ENCODE data around the gene KLRC1.
"Not testable (repeated sequence)": the region's sequence is repeated elsewhere in the genome, so short reads cannot be mapped to it uniquely, and the experiment has no call there.

The KLRC1 gene

DNA sequence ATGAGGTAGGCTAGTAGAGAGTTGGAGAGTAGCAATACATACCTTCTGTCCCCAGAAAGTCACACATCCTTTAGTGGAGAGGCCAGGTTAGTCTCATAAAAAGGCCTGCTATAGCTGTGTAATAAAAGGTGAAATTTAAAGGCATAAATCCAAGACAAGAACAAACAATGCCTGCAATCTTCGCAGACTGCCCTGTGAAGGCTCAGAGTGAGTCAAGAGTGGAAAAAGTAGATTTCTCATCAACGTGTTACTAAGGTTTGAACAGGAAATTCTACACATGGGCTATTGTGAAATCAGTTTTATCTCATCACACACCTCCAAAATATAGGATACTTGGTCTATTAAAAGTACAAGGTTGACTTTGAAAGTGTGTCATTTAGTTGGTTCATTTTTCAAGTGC, at the start of gene KLRC1:
Gene KLRC1 (minus strand): TSS at position 222 of the 400 bp plus-strand sequence. CDS start 2,221 bp downstream, outside the sequence.
- no peak for FAIRE-seq
- peak; percentile 26 for DNase-seq (ENCODE audit: low spot score)

DNA sequence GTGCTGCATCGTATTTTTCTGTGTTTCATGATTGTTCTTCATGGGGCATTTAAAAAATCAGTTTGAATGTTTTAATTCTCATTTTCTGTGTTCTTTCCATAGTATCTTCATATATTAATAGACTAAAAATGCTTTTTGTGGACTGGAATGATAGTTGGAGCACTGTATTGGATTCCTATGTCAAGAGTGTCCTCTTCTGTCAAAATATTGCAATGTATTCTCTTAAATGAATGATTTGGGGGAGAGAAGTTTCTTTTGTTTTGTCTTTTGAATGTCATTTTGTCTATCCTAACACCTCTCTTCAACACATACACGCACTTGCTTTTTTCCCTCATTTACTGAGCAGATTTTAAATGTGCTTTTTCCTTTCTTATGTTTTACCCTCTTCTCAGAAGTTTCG, 47.9 kb upstream of the KLRC1 start:
- DNase-seq (ENCODE audit: low spot score) (peak; percentile 35), FAIRE-seq (no peak)

DNA sequence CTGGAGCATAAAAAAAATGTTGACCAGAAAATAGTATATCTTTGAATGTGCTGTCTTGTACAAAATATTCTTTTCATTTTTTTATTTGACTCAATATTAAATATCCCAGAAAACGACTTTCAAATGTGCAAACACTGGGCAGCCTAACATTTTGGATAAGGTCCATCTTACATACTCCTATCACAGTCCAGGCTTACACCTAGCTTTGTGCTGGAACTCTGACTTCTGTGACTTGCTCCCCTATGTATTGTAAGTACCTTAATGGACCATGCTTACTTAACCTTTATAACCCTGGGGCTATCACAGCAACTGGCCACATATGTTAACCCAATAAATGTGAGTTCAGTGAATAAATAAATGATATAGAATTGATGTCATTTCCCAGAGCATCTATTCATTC, 44.9 kb upstream of the KLRC1 start:
- FAIRE-seq (no peak), DNase-seq (ENCODE audit: low spot score) (no peak)

DNA sequence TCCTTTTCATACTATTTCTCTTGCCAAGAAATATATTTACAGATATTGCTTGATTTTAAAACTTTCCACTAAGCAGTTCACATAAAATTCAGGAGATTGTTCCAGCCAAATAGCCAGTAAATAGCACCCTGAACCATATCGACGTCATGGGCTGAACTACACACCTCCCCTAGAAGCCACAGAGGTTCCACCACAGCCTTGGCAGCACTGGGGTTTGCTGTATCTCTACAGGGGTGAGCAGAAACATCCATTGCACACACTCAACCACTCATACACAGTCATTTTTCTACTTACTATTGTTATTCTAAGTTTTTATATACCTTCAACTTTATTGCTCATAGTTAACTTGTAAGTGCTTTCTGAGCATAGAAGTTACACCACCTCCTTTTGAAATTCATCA, 44.4 kb upstream of the KLRC1 start:
- DNase-seq (ENCODE audit: low spot score): no peak
- no peak for FAIRE-seq

DNA sequence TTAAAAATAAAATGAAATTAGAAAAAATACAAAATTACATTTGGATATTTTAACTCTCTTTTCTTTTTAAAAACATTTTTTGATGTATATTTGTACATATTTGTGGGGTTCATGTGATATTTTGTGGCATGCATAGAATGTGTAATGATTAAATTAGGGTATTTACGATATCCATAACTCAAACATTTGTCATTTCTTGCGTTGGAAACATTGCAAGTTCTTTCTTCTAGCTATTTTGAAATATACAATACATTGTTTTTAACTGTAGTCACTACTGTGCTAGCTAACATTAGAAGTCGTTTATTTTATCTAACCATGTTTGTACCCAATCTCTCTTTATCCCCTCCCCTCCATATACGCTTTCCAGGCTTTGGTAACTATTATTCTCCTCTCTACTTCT, 38.6 kb upstream of the KLRC1 start:
- no peak for DNase-seq (ENCODE audit: low spot score)

DNA sequence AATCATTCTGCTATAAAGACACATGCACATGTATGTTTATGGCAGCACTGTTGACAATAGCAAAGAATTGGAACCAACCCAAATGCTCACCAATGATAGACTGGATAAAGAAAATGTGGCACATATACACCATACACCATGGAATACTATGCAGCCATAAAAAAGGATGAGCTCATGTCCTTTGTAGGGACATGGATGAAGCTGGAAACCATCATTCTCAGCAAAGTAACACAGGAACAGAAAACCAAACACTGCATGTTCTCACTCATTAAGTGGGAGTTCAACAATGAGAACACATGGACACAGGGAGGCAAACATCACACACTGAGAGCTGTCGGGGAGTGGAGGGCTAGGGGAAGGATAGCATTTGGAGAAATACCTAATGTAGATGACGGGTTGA, 34.2 kb upstream of the KLRC1 start:
- not testable (repeated sequence) for DNase-seq (ENCODE audit: low spot score); FAIRE-seq

More for the DNA sequence above, 38.6 kb upstream of the KLRC1 start:
- FAIRE-seq: no peak

DNA sequence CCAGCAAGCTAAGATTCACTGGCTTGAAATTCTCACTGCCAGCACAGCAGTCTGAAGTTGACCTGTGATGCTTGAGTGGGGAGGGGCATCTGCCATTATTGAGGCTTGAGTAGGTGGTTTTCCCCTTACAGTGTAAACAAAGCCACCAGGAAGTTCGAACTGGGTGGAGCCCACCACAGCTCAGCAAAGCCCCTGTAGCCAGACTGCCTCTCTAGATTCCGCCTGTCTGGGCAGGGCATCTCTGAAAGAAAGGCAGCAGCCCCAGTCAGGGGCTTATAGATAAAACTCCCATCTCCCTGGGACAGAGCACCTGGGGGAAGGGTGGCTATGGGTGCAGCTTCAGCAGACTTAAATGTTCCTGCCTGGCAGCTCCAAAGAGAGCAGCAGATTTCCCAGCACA, 28.7 kb upstream of the KLRC1 start:
- not testable (repeated sequence) for DNase-seq (ENCODE audit: low spot score)

DNA sequence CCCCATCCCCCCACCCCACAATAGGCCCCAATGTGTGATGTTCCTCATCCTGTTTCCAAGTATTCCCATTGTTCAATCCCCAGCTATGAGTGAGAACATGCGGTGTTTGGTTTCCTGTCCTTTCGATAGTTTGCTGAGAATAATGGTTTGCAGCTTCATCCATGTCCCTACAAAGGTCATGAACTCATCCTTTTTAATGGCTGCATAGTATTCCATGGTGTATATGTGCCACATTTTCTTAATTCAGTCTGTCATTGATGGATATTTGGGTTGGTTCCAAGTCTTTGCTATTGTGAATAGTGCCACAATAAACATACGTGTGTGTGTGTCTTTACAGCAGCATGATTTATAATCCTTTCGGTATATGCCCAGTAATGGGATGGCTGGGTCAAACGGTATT, 19.6 kb upstream of the KLRC1 start:
- not testable (repeated sequence) for DNase-seq (ENCODE audit: low spot score); FAIRE-seq

More for the DNA sequence above, 28.7 kb upstream of the KLRC1 start:
- FAIRE-seq: not testable (repeated sequence)

DNA sequence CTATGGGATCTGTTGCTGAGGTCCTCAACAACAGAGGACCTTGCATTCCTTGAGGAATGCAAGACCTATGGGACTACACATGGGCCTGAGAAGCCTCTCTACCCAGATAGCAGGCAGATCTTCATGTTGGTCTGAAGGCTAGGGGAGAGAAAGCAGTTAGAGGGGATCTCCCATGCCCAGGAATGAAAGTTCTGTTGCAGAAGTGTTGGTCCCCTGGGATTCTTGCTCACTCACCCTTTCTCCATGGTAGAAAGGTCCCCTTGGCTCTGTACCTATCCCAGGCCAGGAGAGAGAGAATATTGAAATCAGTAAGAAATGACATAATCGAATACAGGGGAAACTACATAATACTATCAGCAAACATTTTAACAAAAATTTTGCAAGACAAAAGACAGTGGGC, 16.5 kb upstream of the KLRC1 start:
- DNase-seq (ENCODE audit: low spot score) (no peak), FAIRE-seq (no peak)

DNA sequence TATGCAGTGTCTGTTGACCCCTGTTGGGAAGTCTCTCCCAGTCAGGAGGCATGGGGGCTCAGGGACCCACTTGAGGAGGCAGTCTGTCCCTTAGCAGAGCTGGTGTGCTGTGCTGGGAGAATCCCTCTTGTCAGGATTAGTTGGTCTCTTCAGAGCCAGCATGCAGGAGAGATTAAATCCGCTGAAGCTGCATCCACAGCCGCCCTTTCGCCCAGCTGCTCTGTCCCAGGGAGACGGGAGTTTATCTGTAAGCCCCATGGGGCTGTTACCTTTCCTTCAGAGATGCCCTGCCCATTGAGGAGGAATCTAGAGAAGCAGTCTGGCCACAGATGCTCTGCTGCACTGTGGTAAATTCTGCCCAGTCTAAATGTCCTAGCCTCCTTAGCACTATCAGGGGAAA, 13.1 kb upstream of the KLRC1 start:
- no peak for DNase-seq (ENCODE audit: low spot score)
- FAIRE-seq: no peak

DNA sequence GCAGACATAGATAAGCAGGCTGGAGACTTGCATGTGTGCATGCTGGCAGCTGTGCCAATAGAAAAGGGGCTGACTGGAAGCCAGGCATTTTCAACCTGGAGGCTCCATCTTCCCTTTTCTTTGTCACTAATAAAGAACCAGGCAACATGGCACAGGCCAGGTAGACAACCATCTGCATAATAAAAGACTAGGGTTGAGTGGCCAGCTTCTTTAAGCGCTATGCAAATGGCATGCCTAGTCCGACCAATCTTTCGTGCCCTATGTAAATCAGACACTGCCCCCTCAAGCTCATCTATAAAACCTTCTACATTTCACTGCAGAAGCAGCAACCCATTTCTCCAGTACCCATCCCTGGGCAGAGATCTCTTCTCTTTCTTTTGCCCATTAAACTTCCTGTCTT, 4.6 kb upstream of the KLRC1 start:
- no peak for DNase-seq (ENCODE audit: low spot score)
- no peak for FAIRE-seq

DNA sequence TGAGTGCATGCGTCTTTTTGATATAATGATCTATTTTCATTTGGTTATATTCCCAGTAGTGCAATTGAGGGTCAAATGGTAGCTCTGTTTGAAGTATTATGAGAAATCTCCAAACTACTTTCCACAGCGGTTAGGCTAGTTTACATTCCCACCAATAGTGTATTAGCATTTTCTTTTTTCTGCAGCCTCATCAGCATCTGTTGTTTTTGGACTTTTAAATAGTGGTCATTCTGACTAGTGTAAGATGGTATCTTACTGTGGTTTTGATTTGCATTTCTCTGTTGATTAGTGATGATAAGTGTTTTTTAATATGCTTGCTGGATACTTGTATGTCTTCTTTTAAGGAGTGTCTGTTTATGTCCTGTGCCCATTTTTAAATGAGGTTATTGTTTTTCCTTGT, 3.7 kb upstream of the KLRC1 start:
- FAIRE-seq (no peak), DNase-seq (ENCODE audit: low spot score) (no peak)

DNA sequence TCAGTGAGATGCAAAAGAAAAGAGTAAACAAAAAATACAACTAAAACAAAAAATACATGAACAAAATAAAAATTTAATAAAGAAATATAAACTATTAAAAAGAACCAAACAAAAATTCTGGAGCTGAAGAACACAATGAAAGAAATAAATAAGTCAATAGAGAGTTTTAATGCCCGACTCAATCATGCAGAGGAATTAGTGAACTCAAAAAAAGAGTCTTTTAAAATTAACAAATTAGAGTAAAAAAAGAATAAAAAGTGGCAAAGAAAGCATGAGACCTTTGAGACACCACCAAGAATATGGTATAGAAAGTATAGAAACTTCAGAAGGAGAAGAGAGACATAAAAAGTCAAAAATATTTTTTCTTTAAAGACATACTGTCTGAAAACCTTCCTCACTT, 2.6 kb upstream of the KLRC1 start:
- DNase-seq (ENCODE audit: low spot score) (no peak), FAIRE-seq (peak; percentile 21)

DNA sequence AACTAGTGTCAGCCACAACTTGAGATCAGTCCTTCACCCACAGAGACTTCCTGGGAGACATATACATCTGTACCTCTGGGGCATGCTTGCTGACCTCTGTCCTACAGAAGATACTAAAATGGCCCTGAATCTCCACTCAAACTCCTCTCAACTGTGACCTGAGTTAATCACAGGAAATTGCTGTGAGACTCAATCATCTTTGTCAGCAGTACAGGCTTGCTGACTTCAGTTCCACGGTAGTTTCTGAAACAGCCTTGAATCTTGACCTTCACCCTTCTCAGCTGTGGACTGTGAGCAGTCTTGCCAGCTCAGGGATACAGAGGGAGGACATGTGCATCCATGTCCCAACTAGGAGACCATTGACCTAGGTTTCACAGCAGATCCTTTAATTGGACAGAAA, 1.4 kb upstream of the KLRC1 start:
- peak; percentile 79 for DNase-seq (ENCODE audit: low spot score)
- peak; percentile 75 for FAIRE-seq

DNA sequence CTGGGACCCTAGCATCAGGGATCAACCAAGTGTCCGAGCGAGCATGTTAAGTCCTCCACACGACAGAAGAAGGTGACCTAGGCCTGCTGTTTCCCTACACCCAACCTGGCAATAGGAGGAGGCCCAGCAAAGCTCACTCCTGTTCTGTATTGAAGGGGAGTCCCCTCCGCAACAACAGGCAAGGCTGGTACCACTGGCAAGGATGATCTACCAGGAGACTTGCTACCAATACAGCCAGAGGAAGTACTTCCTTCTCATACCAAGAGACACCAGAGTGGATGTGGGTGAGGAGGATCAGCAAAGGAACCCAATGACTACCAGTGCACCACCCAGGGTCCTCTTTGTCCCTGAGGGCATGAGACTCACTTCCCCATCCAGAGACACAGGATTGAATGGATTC, 4.9 kb downstream of the KLRC1 start:
- DNase-seq (ENCODE audit: low spot score) (no peak), FAIRE-seq (no peak)

DNA sequence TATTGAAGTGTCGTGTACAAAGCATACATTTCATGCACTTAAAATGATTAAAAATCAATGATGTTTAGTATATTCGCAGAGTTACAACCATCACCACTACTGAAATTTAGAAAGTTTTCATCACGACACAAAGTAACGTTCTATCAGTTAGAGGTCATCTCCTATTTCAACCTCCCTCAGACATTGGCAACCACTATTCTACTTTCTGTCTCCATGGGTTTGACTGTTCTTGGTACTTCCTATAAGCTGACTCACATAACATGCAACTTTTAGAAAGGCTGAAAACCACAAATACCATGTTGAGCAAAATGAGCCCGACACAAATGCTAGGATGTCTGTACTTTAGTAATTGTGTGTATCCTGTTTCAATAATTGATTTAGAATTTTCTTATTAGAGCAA, 7.1 kb downstream of the KLRC1 start:
- peak; percentile 43 for FAIRE-seq
- DNase-seq (ENCODE audit: low spot score): not testable (repeated sequence)

DNA sequence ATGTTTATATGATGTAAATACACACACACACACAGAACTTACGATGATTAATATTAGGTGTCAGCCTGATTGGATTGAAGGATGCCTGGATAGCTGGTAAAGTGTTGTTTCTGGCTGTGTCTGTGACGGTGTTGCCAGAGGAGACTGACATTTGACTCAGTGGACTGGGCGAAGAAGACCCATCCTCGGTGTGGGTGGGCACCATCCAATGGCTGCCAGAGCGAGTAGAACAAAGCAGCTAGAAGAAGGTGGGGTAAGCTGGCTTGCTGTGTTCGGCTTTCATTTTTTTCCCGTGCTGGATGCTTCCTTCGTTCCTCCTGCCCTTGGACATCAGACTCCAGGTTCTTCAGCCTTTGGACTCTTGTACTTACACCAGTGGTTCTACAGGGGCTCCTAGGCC, 12.0 kb downstream of the KLRC1 start:
- not testable (repeated sequence) for FAIRE-seq; DNase-seq (ENCODE audit: low spot score)

DNA sequence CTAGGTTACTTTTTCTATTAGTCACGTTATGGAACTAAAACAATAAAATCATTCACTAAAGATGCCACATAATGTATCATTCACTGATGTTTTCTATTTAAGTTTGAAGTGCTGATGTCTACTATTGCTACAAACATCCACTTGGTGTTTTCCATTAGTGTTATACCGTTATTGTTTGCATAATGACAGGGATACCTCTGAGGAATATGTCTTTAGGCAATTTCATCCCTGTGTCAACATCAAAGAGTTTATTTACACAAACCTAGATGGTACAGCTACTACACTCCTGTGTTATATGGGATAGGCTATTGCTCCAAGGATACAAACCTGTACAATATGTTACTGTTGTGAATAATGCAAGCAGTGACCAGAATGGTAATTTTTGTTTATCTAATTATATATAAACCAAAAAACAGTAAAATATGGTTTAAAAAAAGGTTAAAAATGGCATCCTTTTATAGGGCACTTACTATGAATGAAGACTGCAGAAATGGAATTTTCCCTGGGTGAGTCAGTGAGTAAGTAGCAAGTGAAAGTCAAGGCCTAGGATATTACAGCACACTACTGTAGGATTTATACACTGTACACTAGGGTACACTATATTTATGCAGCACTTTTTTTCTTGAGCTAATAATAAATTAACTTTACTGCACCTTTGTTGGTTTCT, 13.4 kb downstream of the KLRC1 start:
- DNase-seq (ENCODE audit: low spot score): not testable (repeated sequence)
- FAIRE-seq: peak; percentile 88

DNA sequence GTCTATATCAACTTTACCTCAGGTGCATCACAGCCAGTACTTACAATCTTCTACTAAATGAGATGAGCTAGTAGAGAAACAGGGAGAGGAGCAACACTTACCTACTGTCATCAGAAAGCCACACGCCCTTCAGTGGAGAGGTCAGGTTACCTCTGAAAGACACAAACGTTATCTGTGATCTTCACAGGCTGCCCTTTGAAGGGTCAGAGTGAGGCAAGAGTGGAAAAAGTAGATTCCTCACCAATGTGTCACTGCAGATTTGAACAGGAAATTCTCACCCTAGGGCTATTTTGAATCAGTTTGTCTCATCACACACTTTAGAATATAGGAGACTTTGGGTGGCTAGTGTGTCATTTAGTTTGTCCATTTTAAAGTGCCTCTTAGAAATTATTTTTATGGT, 15.6 kb downstream of the KLRC1 start:
- DNase-seq (ENCODE audit: low spot score): not testable (repeated sequence)
- peak; percentile 96 for FAIRE-seq

DNA sequence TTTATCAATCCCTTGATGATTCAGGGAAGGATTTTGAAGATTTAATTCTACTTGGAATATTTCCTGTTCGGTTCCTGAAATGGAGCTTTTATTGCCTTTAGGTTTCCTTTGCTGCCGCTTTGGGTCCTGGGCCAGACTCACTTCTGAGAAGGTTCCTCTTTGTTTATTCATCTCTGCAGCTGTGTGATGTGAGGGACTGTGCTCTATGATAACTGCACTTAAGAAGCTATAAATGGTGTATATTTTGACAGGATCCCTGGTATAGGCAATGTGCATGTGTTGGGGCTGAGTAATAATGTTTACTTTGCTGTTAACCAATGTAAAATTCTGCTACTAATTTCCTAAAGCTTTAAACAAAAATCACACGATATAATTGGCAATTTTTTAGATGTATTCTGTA, 17.4 kb downstream of the KLRC1 start, which contains the start of gene KLRC2:
Gene KLRC2 (minus strand): TSS at position 195 of the 400 bp plus-strand sequence. CDS start 24 bp downstream, at position 171.
- peak; percentile 16 for DNase-seq (ENCODE audit: low spot score)
- not testable (repeated sequence) for FAIRE-seq

DNA sequence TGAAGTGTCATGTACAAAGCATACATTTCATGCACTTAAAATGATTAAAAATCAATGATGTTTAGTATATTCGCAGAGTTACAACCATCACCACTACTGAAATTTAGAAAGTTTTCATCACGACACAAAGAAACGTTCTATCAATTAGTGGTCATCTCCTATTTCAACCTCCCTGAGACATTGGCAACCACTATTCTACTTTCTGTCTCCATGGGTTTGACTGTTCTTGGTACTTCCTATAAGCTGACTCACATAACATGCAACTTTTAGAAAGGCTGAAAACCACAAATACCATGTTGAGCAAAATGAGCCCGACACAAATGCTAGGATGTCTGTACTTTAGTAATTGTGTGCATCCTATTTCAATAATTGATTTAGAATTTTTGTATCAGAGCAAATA, 22.6 kb downstream of the KLRC1 start:
- peak; percentile 14 for FAIRE-seq
- not testable (repeated sequence) for DNase-seq (ENCODE audit: low spot score)

DNA sequence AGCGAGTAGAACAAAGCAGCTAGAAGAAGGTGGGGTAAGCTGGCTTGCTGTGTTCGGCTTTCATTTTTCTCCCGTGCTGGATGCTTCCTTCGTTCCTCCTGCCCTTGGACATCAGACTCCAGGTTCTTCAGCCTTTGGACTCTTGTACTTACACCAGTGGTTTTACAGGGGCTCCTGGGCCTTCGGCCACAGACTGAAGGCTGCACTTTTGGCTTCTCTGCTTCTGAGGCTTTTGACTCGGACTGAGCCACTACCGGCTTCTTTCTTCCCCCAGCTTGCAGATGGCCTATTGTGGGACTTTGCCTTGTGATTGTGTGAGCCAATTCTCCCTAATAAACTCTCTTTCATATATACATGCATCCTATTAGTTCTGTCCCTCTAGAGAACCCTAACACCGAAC, 27.2 kb downstream of the KLRC1 start:
- not testable (repeated sequence) for DNase-seq (ENCODE audit: low spot score); FAIRE-seq

DNA sequence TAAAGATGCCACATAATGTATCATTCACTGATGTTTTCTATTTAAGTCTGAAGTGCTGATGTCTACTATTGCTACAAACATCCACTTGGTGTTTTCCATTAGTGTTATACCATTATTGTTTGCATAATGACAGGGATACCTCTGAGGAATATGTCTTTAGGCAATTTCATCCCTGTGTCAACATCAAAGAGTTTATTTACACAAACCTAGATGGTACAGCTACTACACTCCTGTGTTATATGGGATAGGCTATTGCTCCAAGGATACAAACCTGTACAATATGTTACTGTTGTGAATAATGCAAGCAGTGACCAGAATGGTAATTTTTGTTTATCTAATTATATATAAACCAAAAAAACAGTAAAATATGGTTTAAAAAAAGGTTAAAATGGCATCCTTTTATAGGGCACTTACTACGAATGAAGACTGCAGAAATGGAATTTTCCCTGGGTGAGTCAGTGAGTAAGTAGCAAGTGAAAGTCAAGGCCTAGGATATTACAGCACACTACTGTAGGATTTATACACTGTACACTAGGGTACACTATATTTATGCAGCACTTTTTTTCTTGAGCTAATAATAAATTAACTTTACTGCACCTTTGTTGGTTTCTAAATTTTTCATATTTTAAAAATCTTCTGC, 28.8 kb downstream of the KLRC1 start:
- peak; percentile 10 for DNase-seq (ENCODE audit: low spot score)
- peak; percentile 90 for FAIRE-seq

All from RCC 7860 (cell line).